Activated CD4-positive, alpha-beta T cell treated with anti-CD3 and anti-CD28 coated beads for 36 hours (primary cell): ENCODE data around the gene PATE2. TPM values are rescaled to one million over a fixed set of nuclear protein-coding genes. Genes with fewer than 3 reads are reported as not detected.

Source experiments
- ATAC-seq: fragments of 200-7000 bp; cut with Tn5 transposase; one replicate; pipeline ENCODE4 v1.10.0; 2021; ENCODE audit warnings: mild to moderate bottlenecking, moderate library complexity
- CTCF ChIA-PET: fragments of 350-600 bp; sonication (Branson Sonifier 250); formaldehyde crosslinking; loops from one replicate; lab custom pipeline; 2021; ENCODE audit warnings: antibody characterized with exemption; lab: Charles Lee
- POLR2A ChIA-PET: fragments of 350-600 bp; sonication (Branson Sonifier 250); formaldehyde crosslinking; loops from one replicate; lab custom pipeline; 2021; ENCODE audit warnings: antibody characterized with exemption, inconsistent platforms; lab: Charles Lee
- DNase-seq: peaks from one replicate; pipeline ENCODE4 v3.0.0-alpha.2; 2020
- H3K27ac Mint-ChIP-seq: one replicate; pipeline ENCODE4 v1.8.0; 2021; ENCODE audit warnings: mixed read lengths
- H3K27me3 Mint-ChIP-seq: one replicate; pipeline ENCODE4 v1.8.0; 2021; ENCODE audit warnings: mixed read lengths
- H3K36me3 Mint-ChIP-seq: one replicate; pipeline ENCODE4 v1.8.0; 2021; ENCODE audit warnings: low read depth, mixed read lengths
- H3K4me1 Mint-ChIP-seq: one replicate; pipeline ENCODE4 v1.8.0; 2021; ENCODE audit warnings: mixed read lengths
- H3K4me3 Mint-ChIP-seq: one replicate; pipeline ENCODE4 v1.8.0; 2021; ENCODE audit warnings: mild to moderate bottlenecking, moderate library complexity, mixed read lengths
- H3K9me3 Mint-ChIP-seq: one replicate; pipeline ENCODE4 v1.8.0; 2021; ENCODE audit warnings: low read depth, mixed read lengths
- intact Hi-C, 2 experiments: fragments of 100-400 bp; cut with DNase I in 1 of 2; cut with micrococcal nuclease in 1 of 2; formaldehyde crosslinking; loops; one replicate each; pipeline versions ENCODE4 v1.14.2 to v1.15.1; 2022 to 2024; cut with DNase I, micrococcal nuclease
- total RNA-seq, 2 experiments: library from RNA; stranded (reverse); gene quantifications; one replicate each; pipeline ENCODE4 v1.2.3, GENCODE V29; 2021

Gene PATE2
- total RNA-seq, 2 experiments from 2014 or later, result 0.16 TPM; not detected in 1

DNA sequence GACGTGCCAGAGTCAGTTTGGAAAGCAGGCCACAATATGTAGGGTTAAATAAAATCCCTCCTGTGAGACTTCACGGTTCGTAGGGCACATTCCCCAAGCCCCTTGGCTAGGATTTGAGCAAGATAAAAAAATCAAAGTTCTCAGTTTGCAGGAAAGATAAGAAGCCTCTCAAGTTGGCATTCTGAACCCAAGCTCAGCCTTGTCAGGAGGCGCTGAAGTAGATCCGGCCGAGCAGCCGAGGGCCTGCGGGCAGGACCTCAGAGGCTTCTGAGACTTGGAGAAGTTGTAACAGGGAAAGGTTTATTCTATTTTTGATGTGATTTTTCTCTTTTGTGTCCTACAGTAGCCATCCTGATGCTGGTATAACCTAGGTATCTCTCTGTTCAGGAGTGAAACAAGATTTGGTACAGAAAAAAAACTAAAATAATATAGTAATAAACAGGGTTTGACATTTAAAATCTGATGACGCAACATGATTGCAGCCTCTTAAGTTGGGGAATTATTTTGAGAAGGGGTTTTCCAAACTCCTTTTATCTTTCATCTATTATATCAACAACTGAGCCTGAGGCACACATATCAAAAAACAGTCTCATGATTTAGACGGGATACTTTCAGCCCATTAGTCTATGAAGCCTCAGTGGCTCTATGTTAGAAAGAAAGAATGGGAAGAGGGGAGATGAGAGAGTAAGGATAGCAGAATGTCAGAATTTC is 10.1 kb downstream of the PATE2 start:
- ATAC-seq (no peak), DNase-seq (peak; percentile 9)
- Mint-ChIP-seq H3K36me3 (no peaks in the 10 kb centered on the region), H3K27me3 (peaks cover 13% of the 10 kb centered on the region), H3K4me1 (peaks cover 3% of the 10 kb centered on the region), H3K9me3 (no peaks in the 10 kb centered on the region), H3K27ac (peak overlapping the region; percentile 26), H3K4me3 (no peak overlapping the region)
- POLR2A ChIA-PET, result no interaction called here
- CTCF ChIA-PET, result no interaction called here
- intact Hi-C loops, result no loop called here

- intact Hi-C loops, result no loop called here
- peaks cover 14% of the 10 kb centered on the region for H3K27me3 Mint-ChIP-seq
- peaks cover 3% of the 10 kb centered on the region for H3K4me1 Mint-ChIP-seq
- CTCF ChIA-PET, result no interaction called here
- H3K27ac Mint-ChIP-seq, result no peak overlapping the region
- no peaks in the 10 kb centered on the region for H3K36me3 Mint-ChIP-seq
- H3K9me3 Mint-ChIP-seq, result no peaks in the 10 kb centered on the region
- DNase-seq (no peak), ATAC-seq (no peak)
- H3K4me3 Mint-ChIP-seq, result no peak overlapping the region
- POLR2A ChIA-PET, result no interaction called here
Measured at GRCh38 chr11:125766251-125766650, 12.4 kb downstream of the PATE2 start.

DNA sequence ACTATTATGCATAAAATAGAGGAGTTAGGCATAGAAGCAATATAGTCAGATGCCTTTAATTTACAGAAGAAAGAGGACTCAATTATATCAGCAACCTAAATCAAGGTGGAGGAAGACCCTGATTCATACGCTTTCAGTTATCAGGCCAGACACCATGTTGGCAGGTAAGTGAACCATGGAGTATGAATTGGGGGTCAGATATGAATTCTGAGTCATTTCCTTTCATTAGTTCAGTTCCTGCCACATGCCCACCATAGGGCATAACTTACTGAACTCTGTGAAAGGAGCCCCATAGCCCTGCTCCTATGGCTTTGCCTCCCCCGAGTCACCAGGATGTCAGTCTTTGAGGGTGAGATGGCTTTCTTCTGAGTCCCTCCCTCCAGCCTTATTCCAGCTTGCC is 15.1 kb downstream of the PATE2 start:
- DNase-seq, result no peak
- intact Hi-C loops, result no loop called here
- no peak overlapping the region for H3K27ac Mint-ChIP-seq
- no peak for ATAC-seq
- ChIA-PET CTCF (no interaction called here), POLR2A (no interaction called here)
- peaks cover 5% of the 10 kb centered on the region for H3K9me3 Mint-ChIP-seq
- no peaks in the 10 kb centered on the region for H3K4me1 Mint-ChIP-seq
- H3K36me3 Mint-ChIP-seq, result no peaks in the 10 kb centered on the region
- H3K4me3 Mint-ChIP-seq, result no peak overlapping the region
- H3K27me3 Mint-ChIP-seq, result peaks cover 12% of the 10 kb centered on the region

- H3K27ac Mint-ChIP-seq, result no peak overlapping the region
- no peaks in the 10 kb centered on the region for H3K4me1 Mint-ChIP-seq
- no peak overlapping the region for H3K4me3 Mint-ChIP-seq
- DNase-seq, result no peak
- intact Hi-C loops, result no loop called here
- POLR2A ChIA-PET, result no interaction called here
- CTCF ChIA-PET, result no interaction called here
- no peak for ATAC-seq
- H3K36me3 Mint-ChIP-seq, result no peaks in the 10 kb centered on the region
- H3K9me3 Mint-ChIP-seq, result peaks cover 5% of the 10 kb centered on the region
- H3K27me3 Mint-ChIP-seq, result peaks cover 18% of the 10 kb centered on the region
Measured at GRCh38 chr11:125762445-125762844, 16.2 kb downstream of the PATE2 start.

GRCh38 chr11:125756050-125756449 is 22.6 kb downstream of the PATE2 start:
- peaks cover 25% of the 10 kb centered on the region for H3K27me3 Mint-ChIP-seq
- peaks cover 5% of the 10 kb centered on the region for H3K9me3 Mint-ChIP-seq
- H3K27ac Mint-ChIP-seq, result no peak overlapping the region
- DNase-seq (no peak), ATAC-seq (no peak)
- ChIA-PET CTCF (no interaction called here), POLR2A (no interaction called here)
- no peaks in the 10 kb centered on the region for H3K36me3 Mint-ChIP-seq
- intact Hi-C loops, result no loop called here
- H3K4me3 Mint-ChIP-seq, result no peak overlapping the region
- H3K4me1 Mint-ChIP-seq, result no peaks in the 10 kb centered on the region

- ChIA-PET CTCF (interaction anchor here (0.7 kb wide), 1 partner anchor 20 kb away, joined by 3 read pairs; no protein-coding TSS in a partner anchor), POLR2A (no interaction called here)
- Mint-ChIP-seq H3K27me3 (peaks cover 17% of the 10 kb centered on the region), H3K4me1 (no peaks in the 10 kb centered on the region), H3K4me3 (no peak overlapping the region), H3K9me3 (no peaks in the 10 kb centered on the region), H3K27ac (no peak overlapping the region), H3K36me3 (no peaks in the 10 kb centered on the region)
- intact Hi-C loops, result no loop called here
- no peak for DNase-seq
- ATAC-seq, result no peak
Measured at GRCh38 chr11:125750629-125751028, 28.0 kb downstream of the PATE2 start.

DNA sequence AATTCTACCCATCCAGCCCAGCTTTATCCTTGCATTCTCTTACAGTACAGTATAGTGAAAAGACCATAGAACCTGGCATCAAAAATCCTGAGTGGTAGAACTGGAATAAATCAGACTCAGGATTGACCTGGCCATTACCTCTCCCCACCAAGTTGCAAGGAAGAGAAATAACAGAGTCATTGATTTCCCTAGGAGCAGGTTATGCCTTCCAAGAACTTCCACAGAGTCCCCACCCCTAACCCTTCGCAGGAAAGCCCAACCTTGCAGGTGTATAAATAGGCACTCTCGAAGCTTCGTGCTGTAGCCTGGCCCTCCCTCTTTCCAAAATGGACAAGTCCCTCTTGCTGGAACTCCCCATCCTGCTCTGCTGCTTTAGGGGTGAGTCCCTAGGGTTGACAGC is 32.6 kb downstream of the PATE2 start, which contains the start of gene PATE1:
Gene PATE1, plus strand, starts transcription at position 301 of the 400 bp plus-strand sequence. Its CDS starts 26 bp downstream, at position 327.
- intact Hi-C loops, result no loop called here
- DNase-seq (no peak), ATAC-seq (no peak)
- Mint-ChIP-seq H3K27ac (no peak within 1 kb of the TSS), H3K36me3 (no peaks in the 10 kb centered on the region), H3K4me1 (no peaks in the 10 kb centered on the region), H3K4me3 (no peak within 1 kb of the TSS), H3K27me3 (peaks cover 8% of the 10 kb centered on the region), H3K9me3 (no peaks in the 10 kb centered on the region)
- POLR2A ChIA-PET, result no interaction called here
- CTCF ChIA-PET, result no interaction called here

DNA sequence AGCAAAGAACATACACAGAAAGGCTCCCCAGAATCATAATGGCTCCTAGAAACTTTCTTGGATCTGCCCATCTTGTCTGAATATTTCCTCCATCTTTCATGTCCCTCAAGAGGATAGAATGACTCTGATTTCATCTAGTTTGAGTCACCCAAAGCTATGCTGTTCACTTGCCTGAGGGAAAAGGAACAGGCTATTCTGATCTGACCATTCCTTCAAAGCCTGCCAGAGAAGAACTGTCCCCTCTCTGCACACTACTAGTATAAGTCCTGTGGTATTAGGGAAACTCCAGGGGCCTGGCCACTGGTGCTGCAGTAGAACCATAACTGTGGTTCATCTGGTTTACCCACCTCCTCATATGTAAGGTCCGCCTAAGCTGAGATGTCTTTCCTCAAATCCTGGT is 34.9 kb downstream of the PATE2 start:
- H3K9me3 Mint-ChIP-seq, result no peaks in the 10 kb centered on the region
- ChIA-PET POLR2A (no interaction called here), CTCF (no interaction called here)
- H3K27ac Mint-ChIP-seq, result no peak overlapping the region
- H3K27me3 Mint-ChIP-seq, result peaks cover 5% of the 10 kb centered on the region
- intact Hi-C loops, result no loop called here
- ATAC-seq (no peak), DNase-seq (no peak)
- no peaks in the 10 kb centered on the region for H3K36me3 Mint-ChIP-seq
- no peaks in the 10 kb centered on the region for H3K4me1 Mint-ChIP-seq
- H3K4me3 Mint-ChIP-seq, result no peak overlapping the region

DNA sequence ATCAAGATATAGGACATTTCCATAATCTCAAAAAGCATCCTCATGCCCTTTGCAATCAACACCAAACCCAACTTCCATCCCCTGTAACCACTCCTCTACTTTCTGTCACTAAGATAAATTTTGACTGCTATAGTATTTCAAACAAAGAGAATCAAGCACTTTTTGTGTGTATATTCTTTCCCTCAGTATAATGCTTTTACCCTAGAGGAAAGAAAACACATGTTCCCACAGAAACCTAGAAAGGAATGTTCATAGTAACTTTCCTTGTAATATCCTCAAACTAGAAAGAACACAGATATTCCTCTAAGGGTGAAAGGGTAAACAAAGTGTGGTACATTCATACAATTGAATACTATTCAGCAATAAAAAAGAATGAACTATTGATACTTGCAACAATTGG is 38.0 kb downstream of the PATE2 start:
- H3K27me3 Mint-ChIP-seq, result peaks cover 7% of the 10 kb centered on the region
- no peak overlapping the region for H3K27ac Mint-ChIP-seq
- no peaks in the 10 kb centered on the region for H3K36me3 Mint-ChIP-seq
- H3K4me3 Mint-ChIP-seq, result no peak overlapping the region
- intact Hi-C loops, result no loop called here
- POLR2A ChIA-PET, result no interaction called here
- H3K9me3 Mint-ChIP-seq, result peaks cover 2% of the 10 kb centered on the region
- no peaks in the 10 kb centered on the region for H3K4me1 Mint-ChIP-seq
- ATAC-seq, result no peak
- CTCF ChIA-PET, result no interaction called here
- DNase-seq, result no peak

- Mint-ChIP-seq H3K9me3 (no peaks in the 10 kb centered on the region), H3K27me3 (peaks cover 19% of the 10 kb centered on the region), H3K36me3 (no peaks in the 10 kb centered on the region), H3K27ac (no peak overlapping the region), H3K4me1 (no peaks in the 10 kb centered on the region), H3K4me3 (no peak overlapping the region)
- ATAC-seq (no peak), DNase-seq (no peak)
- intact Hi-C loops, result no loop called here
- CTCF ChIA-PET, result interaction anchor here (1.0 to 1.3 kb wide), 2 partner anchors 9 to 587 kb away, joined by 3 read pairs; no protein-coding TSS in a partner anchor
- POLR2A ChIA-PET, result no interaction called here
Measured at GRCh38 chr11:125728969-125729368, 49.7 kb downstream of the PATE2 start.
